Raji (cell line): ENCODE measurements around the gene STAB1.

Experiments used
- POLR2A ChIP-seq: IDR thresholded peaks from 2 replicates; pipeline ENCODE4 v1.6.1; 2011; ENCODE audit warnings: low read depth, low read length, control low read depth; ENCODE audit not compliant: insufficient read depth

Gene STAB1

GRCh38 chr3:52494886-52495495, at the start of gene STAB1:
TSS of gene STAB1 (plus strand) at chr3:52495338. CDS start at chr3:52495414, 76 bp downstream.
- TF ChIP-seq POLR2A: no peak

- no peak for TF ChIP-seq POLR2A
Observed at GRCh38 chr3:52446042-52446441, 49.1 kb upstream of the STAB1 start.

GRCh38 chr3:52446631-52447511, 48.3 kb upstream of the STAB1 start:
- TF ChIP-seq POLR2A: 0 out of 2 replicates have a peak, but pooled peaks have one; percentile 23

- TF ChIP-seq POLR2A: no peak
Observed at GRCh38 chr3:52447512-52448355, 47.4 kb upstream of the STAB1 start.

GRCh38 chr3:52450489-52451236, 44.5 kb upstream of the STAB1 start:
- TF ChIP-seq POLR2A: no peak

- TF ChIP-seq POLR2A: no peak
Observed at GRCh38 chr3:52451237-52452083, 43.7 kb upstream of the STAB1 start.

- TF ChIP-seq POLR2A: no peak
Observed at GRCh38 chr3:52452126-52452525, 43.0 kb upstream of the STAB1 start.

- no peak for TF ChIP-seq POLR2A
Observed at GRCh38 chr3:52452570-52453221, 42.4 kb upstream of the STAB1 start.

- no peak for TF ChIP-seq POLR2A
Observed at GRCh38 chr3:52453496-52454249, 41.5 kb upstream of the STAB1 start, which contains the start of gene TNNC1. TSS of gene TNNC1 (minus strand) at chr3:52454041. CDS start at chr3:52454015, 26 bp downstream.

GRCh38 chr3:52454250-52454937, 40.7 kb upstream of the STAB1 start:
- TF ChIP-seq POLR2A: no peak

GRCh38 chr3:52454938-52455282, 40.2 kb upstream of the STAB1 start:
- no peak for TF ChIP-seq POLR2A
